GM12878 (cell line): Measurements from ENCODE around the gene LAD1. TPM values are rescaled to one million over a fixed set of nuclear protein-coding genes. Genes with fewer than 3 reads are reported as not detected.

Source experiments
- ATAC-seq: fragments of 200-7000 bp; cut with Tn5 transposase; 3 replicates; pipeline ENCODE4 v1.9.1; 2020; ENCODE audit warnings: mild to moderate bottlenecking, moderate library complexity
- BruUV-seq: library from RNA; stranded (reverse); fragments of 400-500 nt; replicated peaks from 2 replicates; lab custom pipeline; 2021; lab: Mats Ljungman, UMichigan
- CTCF ChIA-PET: fragments of 300-600 bp; sonication (Branson Sonifier 250); formaldehyde crosslinking; extraction: SDS; loops from one replicate; lab custom pipeline; 2021; ENCODE audit warnings: inconsistent platforms; lab: Yijun Ruan, JAX
- POLR2A ChIA-PET: fragments of 350-600 bp; formaldehyde crosslinking; extraction: SDS; loops from one replicate; lab custom pipeline; 2021; ENCODE audit warnings: inconsistent platforms; lab: Charles Lee
- RAD21 ChIA-PET: fragments of 300-600 bp; sonication (Branson Sonifier 250); formaldehyde crosslinking; loops from one replicate; lab custom pipeline; 2023; ENCODE audit warnings: antibody characterized with exemption; ENCODE audit not compliant: unreplicated experiment; lab: Charles Lee
- SMC1A ChIA-PET: fragments of 300-600 bp; sonication (Branson Sonifier 250); formaldehyde crosslinking; loops from one replicate; lab custom pipeline; 2023; ENCODE audit not compliant: unreplicated experiment, uncharacterized antibody; lab: Charles Lee
- DNase-seq: peaks from one replicate; pipeline ENCODE4 v3.0.0-alpha.2; 2011; ENCODE audit warnings: low read depth, low spot score
- FAIRE-seq: peaks from 3 replicates; lab custom pipeline; 2011; peaks lifted over from hg19 to GRCh38; lab: Jason Lieb, UNC
- H2AFZ ChIP-seq: 2 replicates; pipeline ENCODE4 v1.6.0; 2011; ENCODE audit warnings: low read depth, low read length, control low read depth; ENCODE audit not compliant: control insufficient read depth
- H3K27ac ChIP-seq: 2 replicates; pipeline ENCODE4 v1.5.1; 2011; ENCODE audit warnings: control low read depth; ENCODE audit not compliant: control insufficient read depth, insufficient read depth
- H3K27me3 ChIP-seq, 2 experiments: replicated peaks in 1 of 2; 2 replicates each; pipeline versions ENCODE4 v1.6.0 to v1.6.1; 2011; ENCODE audit warnings: low read length in 1 of 2; ENCODE audit not compliant: control insufficient read depth in 2 of 2, insufficient read depth in 2 of 2
- H3K36me3 ChIP-seq, 2 experiments: 2 replicates each; pipeline ENCODE4 v1.5.1; 2011; ENCODE audit warnings: low read length in 1 of 2; ENCODE audit not compliant: control insufficient read depth in 2 of 2, insufficient read depth in 2 of 2
- H3K4me1 ChIP-seq: 2 replicates; pipeline ENCODE4 v1.6.1; 2011; ENCODE audit warnings: mild to moderate bottlenecking, low read length, moderate library complexity, mixed read lengths; ENCODE audit not compliant: control insufficient read depth, insufficient read depth
- H3K4me2 ChIP-seq: 2 replicates; pipeline ENCODE4 v1.6.0; 2011; ENCODE audit warnings: control low read depth; ENCODE audit not compliant: control insufficient read depth, insufficient read depth
- H3K4me3 ChIP-seq: fragments of 200-600 bp; sonication (generic); 2 replicates; pipeline ENCODE4 v1.5.1; 2016
- H3K79me2 ChIP-seq: 2 replicates; pipeline ENCODE4 v1.6.0; 2011; ENCODE audit warnings: low read length; ENCODE audit not compliant: control insufficient read depth, insufficient read depth
- H3K9ac ChIP-seq: 2 replicates; pipeline ENCODE4 v1.8.0; 2011; ENCODE audit warnings: low read length, control low read depth, mixed read lengths; ENCODE audit not compliant: control insufficient read depth, insufficient read depth
- H3K9me3 ChIP-seq: replicated peaks from 3 replicates; pipeline ENCODE4 v1.5.1; 2011; ENCODE audit warnings: mild to moderate bottlenecking, low read length; ENCODE audit not compliant: control insufficient read depth, insufficient read depth
- H4K20me1 ChIP-seq: 2 replicates; pipeline ENCODE4 v1.6.0; 2011; ENCODE audit not compliant: control insufficient read depth, insufficient read depth
- ATF3 ChIP-seq: IDR thresholded peaks from 2 replicates; pipeline ENCODE4 v1.6.1; 2011; ENCODE audit warnings: low read depth, mild to moderate bottlenecking, low read length, moderate library complexity, borderline replicate concordance; ENCODE audit errors: extremely low read depth
- BHLHE40 ChIP-seq, 2 experiments: fragments of 450-650 bp in 1 of 2; IDR thresholded peaks; 2 replicates each; pipeline ENCODE4 v1.6.1; 2011 to 2017; ENCODE audit warnings: low read depth in 2 of 2, borderline replicate concordance in 1 of 2, improper control_type of control experiment in 1 of 2, low read length in 1 of 2, mild to moderate bottlenecking in 1 of 2
- EP300 ChIP-seq, 2 experiments: fragments of 150-350 bp in 1 of 2; IDR thresholded peaks; 2 replicates each; pipeline ENCODE4 v1.6.1; 2011 to 2012; ENCODE audit warnings: low read depth in 2 of 2, low read length in 2 of 2, borderline replicate concordance in 1 of 2, improper control_type of control experiment in 1 of 2, inconsistent platforms in 1 of 2; ENCODE audit not compliant: control insufficient read depth in 1 of 2
- FOS ChIP-seq: IDR thresholded peaks from 3 replicates; pipeline ENCODE4 v1.6.1; 2011; ENCODE audit warnings: borderline replicate concordance; ENCODE audit not compliant: insufficient read length; ENCODE audit errors: extremely low read depth
- IKZF2 ChIP-seq, 2 experiments: fragments of 450-650 bp; IDR thresholded peaks; 2 replicates each; pipeline ENCODE4 v1.6.1; 2017; ENCODE audit warnings: mild to moderate bottlenecking in 2 of 2, moderate library complexity in 2 of 2
- IRF4 ChIP-seq: IDR thresholded peaks from 2 replicates; pipeline ENCODE4 v1.6.1; 2011; ENCODE audit warnings: low read depth, low read length
- JUNB ChIP-seq: IDR thresholded peaks from 2 replicates; pipeline ENCODE4 v1.6.1; 2016; ENCODE audit warnings: antibody characterized with exemption, mild to moderate bottlenecking
- KAT2A ChIP-seq: conservative IDR thresholded peaks from 2 replicates; pipeline ENCODE4 v1.6.1; 2011; ENCODE audit warnings: low read depth, low read length; ENCODE audit not compliant: control insufficient read depth
- WGBS: methylation state at CpG from one replicate; pipeline ENCODE4 v1.1.6; 2016; ENCODE audit warnings: low lambda C conversion rate; ENCODE audit not compliant: insufficient replicate concordance, insufficient coverage; ENCODE audit errors: missing lambda C conversion rate; 5-methylcytosine and 5-hydroxymethylcytosine counted together
- in situ Hi-C: fragments of 300-500 bp; cut with MboI; formaldehyde crosslinking; loops from 9 replicates; pipeline ENCODE4 v1.14.3; 2018; ENCODE audit warnings: mixed read lengths
- intact Hi-C: fragments of 100-400 bp; cut with micrococcal nuclease; formaldehyde crosslinking; loops from one replicate; pipeline ENCODE4 v1.14.2; 2022; ENCODE audit not compliant: unreplicated experiment
- polyA plus RNA-seq, 11 experiments: library from polyadenylated mRNA; depleted of rRNA in 4 of 11; unstranded in 6 of 11; stranded (reverse) in 5 of 11; fragments of >200 nt; fragmentation: Nextera tagmentation in 4 of 11; fragmentation: Illumina TruSeq in 1 of 11; extraction: Ambion mirVana in 4 of 11; extraction: Trizol in 1 of 11; gene quantifications; 1 replicate in 1 of 11; 2 replicates in 10 of 11; pipeline versions ENCODE4 v1.2.1 to v1.2.3, GENCODE V29; 2011 to 2016; ENCODE audit warnings: inconsistent platforms in 2 of 11, missing spikeins in 2 of 11, low read depth in 1 of 11
- total RNA-seq, 4 experiments: library from RNA; depleted of rRNA in 3 of 4; stranded (reverse); fragments of >200 nt in 3 of 4; fragmentation: Illumina TruSeq in 1 of 4; extraction: Trizol in 1 of 4; gene quantifications; 2 replicates each; pipeline versions ENCODE4 v1.2.1 to v1.2.3, GENCODE V29; 2013 to 2021
- TF ChIP-seq, protein P1 (sequence below): IDR thresholded peaks from 2 replicates; pipeline ENCODE4 v1.6.1; 2012; ENCODE audit warnings: low read depth, low read length, improper control_type of control experiment
- TF ChIP-seq, protein P2 (sequence below): IDR thresholded peaks from 2 replicates; pipeline ENCODE4 v1.6.1; 2011; ENCODE audit warnings: low read depth, low read length, improper control_type of control experiment, borderline replicate concordance
- TF ChIP-seq, protein P3 (sequence below): IDR thresholded peaks from 2 replicates; pipeline ENCODE4 v1.6.1; 2012; ENCODE audit warnings: low read depth, low read length, improper control_type of control experiment

Gene LAD1
- total and polyA plus RNA-seq, 10 of the 15 experiments (the other 5 are each of a cell fraction or from before 2014, with no cell fraction given): 0.05 to 0.48 (median 0.32) TPM; not detected in 3

GRCh38 chr1:201347498-201348210 lies 51.5 kb downstream of the LAD1 start:
- POLR2A ChIA-PET: no interaction called here
- Histone ChIP-seq H3K27ac (no peak overlapping the region), H3K4me1 (no peaks in the 10 kb centered on the region), H3K27me3 (peaks cover 0 to 1% of the 10 kb centered on the region in 2 experiments; a peak in 1 of 4 replicates), H3K9ac (no peak overlapping the region), H3K4me2 (no peak overlapping the region), H3K4me3 (no peak overlapping the region), H3K79me2 (no peaks in the 10 kb centered on the region), H3K9me3 (no peaks in the 10 kb centered on the region), H4K20me1 (no peaks in the 10 kb centered on the region), H2AFZ (no peak overlapping the region), H3K36me3 (no peaks in the 10 kb centered on the region)
- SMC1A ChIA-PET: interaction anchor here (1.4 to 2.8 kb wide), 6 partner anchors 13 to 165 kb away, joined by 3 to 11 read pairs (median 6); no protein-coding TSS in a partner anchor
- RAD21 ChIA-PET: interaction anchor here (0.7 to 4.4 kb wide), 7 partner anchors 10 to 376 kb away, joined by 3 to 19 read pairs (median 4); no protein-coding TSS in a partner anchor
- BruUV-seq: no TSS peak
- DNase-seq: no peak
- in situ Hi-C loops: no loop called here
- TF ChIP-seq BHLHE40 (IDR thresholded peaks at IDR 0.05; ENCODE audit: borderline replicate concordance in 1 of 2, low read depth in 2 of 2, low read length in 1 of 2) (no peak), EP300 (IDR thresholded peaks at IDR 0.05; ENCODE audit: borderline replicate concordance in 1 of 2, control insufficient read depth in 1 of 2, low read depth in 2 of 2, low read length in 2 of 2) (no peak), ATF3 (no peak), FOS (no peak), JUNB (no peak), IRF4 (no peak), KAT2A (no peak), IKZF2 (IDR thresholded peaks at IDR 0.05) (no peak)
- TF ChIP-seq, protein P1, sequence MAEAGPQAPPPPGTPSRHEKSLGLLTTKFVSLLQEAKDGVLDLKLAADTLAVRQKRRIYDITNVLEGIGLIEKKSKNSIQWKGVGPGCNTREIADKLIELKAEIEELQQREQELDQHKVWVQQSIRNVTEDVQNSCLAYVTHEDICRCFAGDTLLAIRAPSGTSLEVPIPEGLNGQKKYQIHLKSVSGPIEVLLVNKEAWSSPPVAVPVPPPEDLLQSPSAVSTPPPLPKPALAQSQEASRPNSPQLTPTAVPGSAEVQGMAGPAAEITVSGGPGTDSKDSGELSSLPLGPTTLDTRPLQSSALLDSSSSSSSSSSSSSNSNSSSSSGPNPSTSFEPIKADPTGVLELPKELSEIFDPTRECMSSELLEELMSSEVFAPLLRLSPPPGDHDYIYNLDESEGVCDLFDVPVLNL: no peak
- TF ChIP-seq, protein P2, sequence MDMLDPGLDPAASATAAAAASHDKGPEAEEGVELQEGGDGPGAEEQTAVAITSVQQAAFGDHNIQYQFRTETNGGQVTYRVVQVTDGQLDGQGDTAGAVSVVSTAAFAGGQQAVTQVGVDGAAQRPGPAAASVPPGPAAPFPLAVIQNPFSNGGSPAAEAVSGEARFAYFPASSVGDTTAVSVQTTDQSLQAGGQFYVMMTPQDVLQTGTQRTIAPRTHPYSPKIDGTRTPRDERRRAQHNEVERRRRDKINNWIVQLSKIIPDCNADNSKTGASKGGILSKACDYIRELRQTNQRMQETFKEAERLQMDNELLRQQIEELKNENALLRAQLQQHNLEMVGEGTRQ: no peak
- TF ChIP-seq, protein P3, sequence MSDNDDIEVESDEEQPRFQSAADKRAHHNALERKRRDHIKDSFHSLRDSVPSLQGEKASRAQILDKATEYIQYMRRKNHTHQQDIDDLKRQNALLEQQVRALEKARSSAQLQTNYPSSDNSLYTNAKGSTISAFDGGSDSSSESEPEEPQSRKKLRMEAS: no peak
- intact Hi-C loops: loop anchor here (1.0 to 5.0 kb wide), 3 partner anchors 61 to 95 kb away; no protein-coding TSS in a partner anchor
- ATAC-seq: no peak
- no peak for FAIRE-seq
- 0% methylated on average over 7 of the region's 7 CpGs for WGBS
- CTCF ChIA-PET: interaction anchor here (0.7 to 4.8 kb wide), 17 partner anchors 12 to 376 kb away, joined by 3 to 46 read pairs (median 9); no protein-coding TSS in a partner anchor
